HG02798 (cell line): Measurements from ENCODE around the gene DDIAS.
"Not testable (repeated sequence)": the region's sequence is repeated elsewhere in the genome, so short reads cannot be mapped to it uniquely, and the experiment has no call there.

Experiments used
- ATAC-seq: cut with Tn5 transposase; IDR thresholded peaks from one replicate; pipeline ENCODE4 v1.9.1; 2021; ENCODE audit warnings: mild to moderate bottlenecking; ENCODE audit not compliant: unreplicated experiment, poor library complexity

The DDIAS gene

GRCh38 chr11:82901165-82901921 lies at the start of gene DDIAS:
DDIAS (plus strand) TSS chr11:82901736; CDS start chr11:82914739, 13,003 bp downstream.
- peak; percentile 79 for ATAC-seq

GRCh38 chr11:82854242-82854641 lies 47.3 kb upstream of the DDIAS start:
- ATAC-seq: no peak

GRCh38 chr11:82854916-82855315 lies 46.6 kb upstream of the DDIAS start:
- not testable (repeated sequence) for ATAC-seq

GRCh38 chr11:82855616-82856015 lies 45.9 kb upstream of the DDIAS start:
- no peak for ATAC-seq

GRCh38 chr11:82857145-82857544 lies 44.4 kb upstream of the DDIAS start:
- ATAC-seq: no peak

GRCh38 chr11:82858133-82858532 lies 43.4 kb upstream of the DDIAS start:
- no peak for ATAC-seq

GRCh38 chr11:82858556-82859091 lies 42.9 kb upstream of the DDIAS start:
- no peak for ATAC-seq

GRCh38 chr11:82859750-82860149 lies 41.8 kb upstream of the DDIAS start:
- ATAC-seq: no peak

GRCh38 chr11:82862379-82862778 lies 39.2 kb upstream of the DDIAS start:
- ATAC-seq: no peak

GRCh38 chr11:82863209-82863608 lies 38.3 kb upstream of the DDIAS start:
- no peak for ATAC-seq

- ATAC-seq: peak; percentile 63
Measured at GRCh38 chr11:82864268-82864667, 37.3 kb upstream of the DDIAS start.

- no peak for ATAC-seq
Measured at GRCh38 chr11:82865841-82866240, 35.7 kb upstream of the DDIAS start.

GRCh38 chr11:82867495-82868082 lies 33.9 kb upstream of the DDIAS start:
- ATAC-seq: no peak

- no peak for ATAC-seq
Measured at GRCh38 chr11:82869657-82870056, 31.9 kb upstream of the DDIAS start.

GRCh38 chr11:82871646-82872045 lies 29.9 kb upstream of the DDIAS start:
- no peak for ATAC-seq

GRCh38 chr11:82872377-82873150 lies 29.0 kb upstream of the DDIAS start:
- no peak for ATAC-seq

- ATAC-seq: no peak
Measured at GRCh38 chr11:82873919-82874333, 27.6 kb upstream of the DDIAS start.

GRCh38 chr11:82874646-82875523 lies 26.7 kb upstream of the DDIAS start:
- ATAC-seq: no peak

GRCh38 chr11:82883853-82884252 lies 17.7 kb upstream of the DDIAS start:
- no peak for ATAC-seq
